ENCODE results near the gene KCNJ9. TPM values are rescaled to one million over a fixed set of nuclear protein-coding genes. Genes with fewer than 3 reads are reported as not detected.

KCNJ9 gene
- total RNA-seq, 1 experiment from 2014 or later = 0.05 TPM

GRCh38 chr1:160074865-160075264 is 6.5 kb upstream of the KCNJ9 start:
- Histone ChIP-seq H3K36me3 (ENCODE audit: control insufficient read depth in 1 of 2, insufficient read depth in 2 of 2, low read length in 2 of 2) (no peaks in the 10 kb centered on the region), H2AFZ (ENCODE audit: low read depth, low read length, poor library complexity, severe bottlenecking) (no peak overlapping the region), H3K27me3 (ENCODE audit: insufficient read depth, low read length) (peaks cover 6% of the 10 kb centered on the region), H3K9me2 (ENCODE audit: insufficient read depth) (no peaks in the 10 kb centered on the region), H3K79me2 (ENCODE audit: insufficient read depth, low read length) (no peaks in the 10 kb centered on the region), H3K4me2 (ENCODE audit: low read length) (no peak overlapping the region), H3K9ac (ENCODE audit: low read length) (no peak overlapping the region), H3K4me3 (replicated peaks in 1 of 2; ENCODE audit: low read depth in 1 of 2, low read length in 2 of 2) (no peak overlapping the region), H4K20me1 (ENCODE audit: insufficient read depth) (no peaks in the 10 kb centered on the region), H3K9me3 (ENCODE audit: control insufficient read depth in 1 of 2, insufficient read depth in 1 of 2, low read depth in 1 of 2, low read length in 2 of 2) (no peaks in the 10 kb centered on the region), H3K4me1 (ENCODE audit: control insufficient read depth in 1 of 2, insufficient read depth in 2 of 2, low read length in 2 of 2) (peaks cover 0 to 5% of the 10 kb centered on the region in 2 experiments; a peak in 2 of 4 replicates), H3K27ac (ENCODE audit: low read depth, low read length) (no peak overlapping the region)
- ChIA-PET CTCF (interaction anchor here (1.7 kb wide), 1 partner anchor 11 kb away, joined by 4 read pairs; no protein-coding TSS in a partner anchor), RAD21 (ENCODE audit: low non-redundant PET in 1 of 2, low total read pairs in 2 of 2, uncharacterized antibody in 2 of 2, unreplicated experiment in 2 of 2) (no interaction called here), POLR2A (no interaction called here)
- DNase-seq (ENCODE audit: low read depth, low spot score) (no peak), ATAC-seq (no peak)
- TF ChIP-seq ZNF274 (IDR thresholded peaks at IDR 0.05; ENCODE audit: low read depth, low read length) = no peak
- no peak for TF ChIP-seq CEBPB (IDR thresholded peaks at IDR 0.05; ENCODE audit: low read depth)
- TF ChIP-seq POLR2A (IDR thresholded peaks at IDR 0.05; ENCODE audit: borderline replicate concordance, extremely low read depth, insufficient read depth, insufficient read length) = no peak
- TF ChIP-seq EZH2 (IDR thresholded peaks at IDR 0.05) = no peak
- no peak for TF ChIP-seq POLR2AphosphoS5 (IDR thresholded peaks at IDR 0.05; ENCODE audit: low read depth, low read length)
- no peak for TF ChIP-seq RAD21 (IDR thresholded peaks at IDR 0.05; ENCODE audit: low read depth)
- TF ChIP-seq REST (IDR thresholded peaks at IDR 0.05; ENCODE audit: low read depth) = no peak
- no peak for TF ChIP-seq CTCF (IDR thresholded peaks at IDR 0.05 in 2 of 3, conservative IDR thresholded peaks at IDR 0.05 in 1 of 3; ENCODE audit: borderline replicate concordance in 1 of 3, insufficient read depth in 1 of 3, low read depth in 2 of 3, low read length in 2 of 3)
- BruUV-seq (replicated peaks) = no TSS peak
- intact Hi-C loops (cut with micrococcal nuclease) = no loop called here
